B cell (primary cell): Measurements from ENCODE around the gene PPAN. TPM values are rescaled to one million over a fixed set of nuclear protein-coding genes. Genes with fewer than 3 reads are reported as not detected.
A peak's percentile ranks its signal among the peaks of the same experiment; 100 is the strongest.

ENCODE experiments used
- ATAC-seq: fragments of 200-7000 bp; cut with Tn5 transposase; one replicate; pipeline ENCODE4 v1.10.0; 2021; ENCODE audit warnings: low read depth, mild to moderate bottlenecking, moderate number of reproducible peaks, moderate library complexity
- CTCF ChIA-PET: fragments of 350-600 bp; sonication (Branson Sonifier 250); formaldehyde crosslinking; loops from one replicate; lab custom pipeline; 2021; ENCODE audit warnings: antibody characterized with exemption, inconsistent platforms; lab: Charles Lee
- POLR2A ChIA-PET: fragments of 350-600 bp; sonication (Branson Sonifier 250); formaldehyde crosslinking; loops from one replicate; lab custom pipeline; 2021; ENCODE audit warnings: antibody characterized with exemption; lab: Charles Lee
- DNase-seq: peaks from one replicate; pipeline ENCODE4 v3.0.0; 2013
- H2AFZ ChIP-seq: 2 replicates; pipeline ENCODE4 v1.6.1; 2012; ENCODE audit warnings: mild to moderate bottlenecking, low read depth, low read length; ENCODE audit not compliant: insufficient read depth, poor library complexity, severe bottlenecking
- H3K27ac ChIP-seq, 2 donors: 1 replicate in 1 of 2; 2 replicates in 1 of 2; pipeline ENCODE4 v1.5.1; 2012 to 2013; ENCODE audit warnings: low read length in 2 of 2, mild to moderate bottlenecking in 2 of 2, moderate library complexity in 1 of 2
- H3K27me3 ChIP-seq, 4 experiments: fragments of 200-600 bp in 1 of 4; sonication (generic) in 1 of 4; replicated peaks in 1 of 4; 1 replicate in 2 of 4; 2 replicates in 2 of 4; pipeline versions ENCODE4 v1.6.1 to v1.7.0; 2013 to 2016; ENCODE audit warnings: low read length in 3 of 4, mild to moderate bottlenecking in 2 of 4, mixed read lengths in 1 of 4, moderate library complexity in 1 of 4; ENCODE audit not compliant: insufficient read depth in 4 of 4, control insufficient read depth in 3 of 4; ENCODE audit errors: control extremely low read depth in 1 of 4
- H3K36me3 ChIP-seq, 2 experiments: replicated peaks in 1 of 2; 1 replicate in 1 of 2; 2 replicates in 1 of 2; pipeline versions ENCODE4 v1.6.1 to v1.7.1; 2013; ENCODE audit warnings: low read length in 1 of 2; ENCODE audit not compliant: insufficient read depth in 2 of 2, control insufficient read depth in 1 of 2; ENCODE audit errors: control extremely low read depth in 1 of 2, extremely low read depth in 1 of 2
- H3K4me1 ChIP-seq, 2 donors: fragments of 200-600 bp in 1 of 2; sonication (generic) in 1 of 2; 1 replicate in 1 of 2; 2 replicates in 1 of 2; pipeline versions ENCODE4 v1.5.1 to v1.6.1; 2013 to 2017; ENCODE audit warnings: low read length in 2 of 2; ENCODE audit not compliant: control insufficient read depth in 2 of 2, insufficient read depth in 2 of 2
- H3K4me2 ChIP-seq: replicated peaks from 2 replicates; pipeline ENCODE3; 2012; ENCODE audit warnings: mild to moderate bottlenecking, low read depth, low read length; ENCODE audit not compliant: poor library complexity, severe bottlenecking
- H3K4me3 ChIP-seq, 5 experiments: fragments of 200-600 bp in 1 of 5; sonication (generic) in 1 of 5; 1 replicate in 3 of 5; 2 replicates in 2 of 5; pipeline versions ENCODE4 v1.5.1 to v1.7.0; 2011 to 2016; ENCODE audit warnings: low read length in 4 of 5, mild to moderate bottlenecking in 4 of 5, low read depth in 2 of 5, control low read depth in 1 of 5, moderate library complexity in 1 of 5; ENCODE audit not compliant: insufficient read depth in 1 of 5; ENCODE audit errors: control extremely low read depth in 1 of 5, extremely low read depth in 1 of 5
- H3K79me2 ChIP-seq: fragments of 200-600 bp; sonication (generic); one replicate; pipeline ENCODE4 v1.6.0; 2016; ENCODE audit warnings: low read length; ENCODE audit not compliant: control insufficient read depth, insufficient read depth
- H3K9ac ChIP-seq: fragments of 200-600 bp; sonication (generic); 2 replicates; pipeline ENCODE4 v1.6.1; 2017; ENCODE audit warnings: mild to moderate bottlenecking, low read length, moderate library complexity
- H3K9me3 ChIP-seq, 3 donors: one replicate each; pipeline versions ENCODE4 v1.6.1 to v1.7.1; 2013; ENCODE audit warnings: low read length in 2 of 3; ENCODE audit not compliant: control insufficient read depth in 2 of 3, insufficient read depth in 1 of 3; ENCODE audit errors: control extremely low read depth in 1 of 3
- H4K20me1 ChIP-seq: 2 replicates; pipeline ENCODE4 v1.6.0; 2012; ENCODE audit warnings: mild to moderate bottlenecking, low read length; ENCODE audit not compliant: insufficient read depth, control insufficient read depth, poor library complexity, severe bottlenecking
- H3K27ac Mint-ChIP-seq: one replicate; pipeline ENCODE4 v1.8.0; 2021; ENCODE audit warnings: mixed read lengths
- H3K27me3 Mint-ChIP-seq: one replicate; pipeline ENCODE4 v1.8.0; 2021; ENCODE audit warnings: mixed read lengths
- H3K4me1 Mint-ChIP-seq: one replicate; pipeline ENCODE4 v1.8.0; 2021; ENCODE audit warnings: mixed read lengths
- H3K4me3 Mint-ChIP-seq: one replicate; pipeline ENCODE4 v1.8.0; 2021; ENCODE audit warnings: mixed read lengths
- H3K9me3 Mint-ChIP-seq: one replicate; pipeline ENCODE4 v1.8.0; 2022; ENCODE audit warnings: mixed read lengths; ENCODE audit not compliant: insufficient read depth
- CTCF ChIP-seq: fragments of 200-600 bp; IDR thresholded peaks from one replicate; pipeline ENCODE4 v1.8.0; 2022; ENCODE audit warnings: antibody characterized with exemption, mild to moderate bottlenecking
- EZH2 ChIP-seq: IDR thresholded peaks from 2 replicates; pipeline ENCODE4 v1.6.1; 2012; ENCODE audit warnings: borderline replicate concordance, low read depth, mild to moderate bottlenecking, moderate library complexity, low read length; ENCODE audit not compliant: insufficient read depth, poor library complexity, severe bottlenecking
- WGBS: methylation state at CpG from one replicate; pipeline ENCODE4 v1.1.5; 2013; ENCODE audit warnings: missing lambda C conversion rate; ENCODE audit not compliant: insufficient coverage; 5-methylcytosine and 5-hydroxymethylcytosine counted together
- intact Hi-C: fragments of 100-400 bp; cut with micrococcal nuclease; formaldehyde crosslinking; loops from one replicate; pipeline ENCODE4 v1.10.0; 2022
- polyA plus RNA-seq: library from polyadenylated mRNA; depleted of rRNA; stranded (reverse); fragments of >200 nt; gene quantifications from 2 replicates; pipeline ENCODE4 v1.2.3, GENCODE V29; 2012
- total RNA-seq, 2 donors: library from RNA; stranded (reverse); fragments of 120-200 nt in 1 of 2; gene quantifications; 1 replicate in 1 of 2; 2 replicates in 1 of 2; pipeline versions ENCODE4 v1.2.3 to v1.2.4, GENCODE V29; 2013 to 2022

Gene PPAN
- total and polyA plus RNA-seq, 2 donors (not counting 1 experiment from before 2014, with no cell fraction given) = 42.2 to 88.0 TPM

DNA sequence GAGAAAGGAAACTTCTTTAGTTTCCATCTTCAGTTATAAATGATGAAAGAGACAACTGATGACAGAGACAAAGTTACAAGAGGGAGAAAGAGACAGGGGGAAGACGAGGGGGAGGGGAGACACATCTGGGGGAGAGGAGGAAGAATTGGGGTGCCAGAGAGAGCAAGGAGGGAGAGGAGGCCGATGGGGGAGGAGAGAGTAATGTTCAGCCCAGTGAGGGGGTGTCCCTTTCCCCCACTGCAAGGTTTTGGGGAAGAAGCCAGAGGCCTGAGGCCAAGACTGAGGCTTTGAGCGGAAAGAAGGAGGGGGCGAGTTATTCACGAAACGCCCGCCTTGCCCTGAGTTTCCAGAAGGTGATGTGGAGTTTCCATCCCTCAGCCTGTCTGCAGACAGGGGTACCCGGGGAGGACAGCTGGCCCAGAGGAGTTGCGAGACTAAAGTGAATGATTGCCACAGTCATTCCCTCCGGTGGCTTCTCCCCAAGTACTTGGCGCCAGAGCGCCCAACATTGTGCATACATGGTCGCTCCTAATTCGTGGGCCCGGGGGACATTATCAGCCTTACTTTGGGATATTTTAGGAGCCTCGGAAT, 558 bp upstream of the PPAN start:
- intact Hi-C loops = loop anchor here (1.0 to 10.0 kb wide), 4 partner anchors 9 to 299 kb away; partner anchors contain the start of genes CDC37 and SHFL
- H4K20me1 ChIP-seq = peaks cover 30% of the 10 kb centered on the region
- H3K27ac ChIP-seq = peak overlapping the region; percentile 97 to 99
- no peak overlapping the region for H2AFZ ChIP-seq
- H3K9ac ChIP-seq = peak overlapping the region; percentile 50
- no peaks in the 10 kb centered on the region for H3K27me3 Mint-ChIP-seq
- H3K9me3 ChIP-seq = no peaks in the 10 kb centered on the region
- WGBS = 16% methylated on average over 15 of the region's 16 CpGs
- H3K27ac Mint-ChIP-seq = peak overlapping the region; percentile 99
- peak overlapping the region; percentile 83 for H3K4me2 ChIP-seq
- no peaks in the 10 kb centered on the region for H3K27me3 ChIP-seq
- POLR2A ChIA-PET = interaction anchor here (0.6 to 3.1 kb wide), 5 partner anchors 9 to 153 kb away, joined by 3 to 26 read pairs (median 5); no protein-coding TSS in a partner anchor
- peaks cover 56% of the 10 kb centered on the region for H3K4me1 Mint-ChIP-seq
- peaks cover 0 to 35% of the 10 kb centered on the region in 2 experiments for H3K36me3 ChIP-seq
- CTCF ChIA-PET = interaction anchor here (1.0 to 14.9 kb wide), 6 partner anchors 9 to 1020 kb away, joined by 3 to 263 read pairs (median 6); partner anchors contain the start of genes EIF3G and P2RY11
- DNase-seq (no peak), ATAC-seq (no peak)
- TF ChIP-seq EZH2 (no peak), CTCF (no peak)
- H3K9me3 Mint-ChIP-seq = no peaks in the 10 kb centered on the region
- H3K79me2 ChIP-seq = peaks cover 37% of the 10 kb centered on the region
- H3K4me1 ChIP-seq = peaks cover 51 to 73% of the 10 kb centered on the region in 2 donors
- H3K4me3 Mint-ChIP-seq = peak overlapping the region; percentile 92
- H3K4me3 ChIP-seq = peak overlapping the region in 4 of 5 experiments; percentile 35 to 71 (median 62)

- Histone ChIP-seq H3K79me2 (peaks cover 37% of the 10 kb centered on the region), H3K9me3 (no peaks in the 10 kb centered on the region), H2AFZ (no peak overlapping the region), H4K20me1 (peaks cover 40% of the 10 kb centered on the region), H3K36me3 (peaks cover 0 to 45% of the 10 kb centered on the region in 2 experiments), H3K27me3 (no peaks in the 10 kb centered on the region), H3K4me2 (peak overlapping the region; percentile 83), H3K27ac (peak overlapping the region in 1 of 2 donors; percentile 97), H3K4me3 (peak overlapping the region in 4 of 5 experiments; percentile 56 to 71 (median 70)), H3K9ac (peak overlapping the region; percentile 78), H3K4me1 (peaks cover 57 to 73% of the 10 kb centered on the region in 2 donors)
- POLR2A ChIA-PET = interaction anchor here (0.5 to 0.7 kb wide), 2 partner anchors 26 to 270 kb away, joined by 4 to 8 read pairs; no protein-coding TSS in a partner anchor
- Mint-ChIP-seq H3K9me3 (no peaks in the 10 kb centered on the region), H3K27ac (peak overlapping the region; percentile 99), H3K4me3 (peak overlapping the region; percentile 92), H3K4me1 (peaks cover 62% of the 10 kb centered on the region), H3K27me3 (no peaks in the 10 kb centered on the region)
- 75% methylated on average over 10 of the region's 10 CpGs for WGBS
- intact Hi-C loops = loop anchor here (10.0 kb wide), 1 partner anchor 298 kb away; the partner anchor contains the start of gene CDC37
- CTCF ChIA-PET = interaction anchor here (1.1 to 15.9 kb wide), 4 partner anchors 5 to 143 kb away, joined by 4 to 263 read pairs (median 134); partner anchors contain the start of genes ANGPTL6, DNMT1, EIF3G and P2RY11
- DNase-seq = peak; percentile 15
- no peak for ATAC-seq
- no peak for TF ChIP-seq EZH2
- TF ChIP-seq CTCF = no peak
Observed at GRCh38 chr19:10107254-10107653, 1.1 kb downstream of the PPAN start.
